ENCODE data around the gene OFD1.

Gene OFD1

DNA sequence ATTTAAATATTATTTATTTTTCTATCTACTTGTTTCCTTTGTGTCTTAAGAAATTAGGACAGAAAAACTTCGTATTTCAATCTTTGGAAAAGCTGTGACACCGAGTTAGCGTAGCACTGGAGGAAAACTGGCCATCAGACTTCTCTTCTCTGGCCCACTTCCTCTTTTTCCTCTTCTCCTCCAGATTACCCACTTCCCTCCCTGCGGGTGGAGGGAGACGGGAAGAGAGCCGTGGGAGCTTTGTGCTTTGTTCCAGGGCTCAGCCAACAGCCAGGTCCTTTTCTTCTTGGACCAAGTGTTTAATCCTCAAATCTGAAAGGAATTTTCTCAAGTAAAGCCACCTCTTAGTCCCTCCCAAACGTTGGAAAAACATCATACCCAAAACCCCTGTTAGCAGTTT lies 29.7 kb downstream of the OFD1 start:
- H3K4ac ChIP-seq (ENCODE audit: low read depth, low read length): no peak overlapping the region
- no peaks in the 10 kb centered on the region for H3K79me2 ChIP-seq (ENCODE audit: control insufficient read depth, insufficient read depth, low read length, poor library complexity)
- H4K8ac ChIP-seq (ENCODE audit: low read depth, low read length): no peak overlapping the region
- H2BK5ac ChIP-seq (ENCODE audit: low read depth, low read length, poor library complexity): no peak overlapping the region
- H3K23ac ChIP-seq (ENCODE audit: low read length): no peak overlapping the region
- no peak for DNase-seq
- no CpG with 5 or more reads among the region's 7 CpGs for WGBS (ENCODE audit: extremely low coverage, insufficient coverage, insufficient read length)
- no peaks in the 10 kb centered on the region for H3K79me1 ChIP-seq (ENCODE audit: low read length)
- H3K9ac ChIP-seq (ENCODE audit: low read length): no peak overlapping the region
- no peak overlapping the region for H3K4me2 ChIP-seq (ENCODE audit: low read length)
- H4K12ac ChIP-seq (ENCODE audit: low read depth, low read length): no peak overlapping the region
- no peak overlapping the region for H3K4me3 ChIP-seq (ENCODE audit: low read depth, low read length)
- no peak overlapping the region for H3K18ac ChIP-seq (ENCODE audit: low read length)
- no peaks in the 10 kb centered on the region for H3K27me3 ChIP-seq (ENCODE audit: insufficient read depth, low read length)
- H2AK5ac ChIP-seq (ENCODE audit: low read length): no peak overlapping the region
- no peaks in the 10 kb centered on the region for H3K9me3 ChIP-seq (ENCODE audit: insufficient read depth, low read depth, low read length)
- H3K4me1 ChIP-seq (ENCODE audit: control insufficient read depth in 1 of 2, insufficient read depth in 2 of 2, low read length in 2 of 2): no peaks in the 10 kb centered on the region
- H2BK120ac ChIP-seq (ENCODE audit: insufficient read depth, low read length, poor library complexity): no peak overlapping the region
- no peak overlapping the region for H3K27ac ChIP-seq (ENCODE audit: low read depth, low read length)
- H3K36me3 ChIP-seq (ENCODE audit: control insufficient read depth in 1 of 2, insufficient read depth in 2 of 2, low read length in 2 of 2): peaks cover 21 to 33% of the 10 kb centered on the region in 2 experiments
- H2BK12ac ChIP-seq (ENCODE audit: low read length): no peak overlapping the region
- no peak overlapping the region for H4K91ac ChIP-seq (ENCODE audit: low read depth, low read length)
- no peak overlapping the region for H2AFZ ChIP-seq (ENCODE audit: insufficient read depth, low read length, poor library complexity)
- H3K14ac ChIP-seq (ENCODE audit: low read length): no peak overlapping the region

DNA sequence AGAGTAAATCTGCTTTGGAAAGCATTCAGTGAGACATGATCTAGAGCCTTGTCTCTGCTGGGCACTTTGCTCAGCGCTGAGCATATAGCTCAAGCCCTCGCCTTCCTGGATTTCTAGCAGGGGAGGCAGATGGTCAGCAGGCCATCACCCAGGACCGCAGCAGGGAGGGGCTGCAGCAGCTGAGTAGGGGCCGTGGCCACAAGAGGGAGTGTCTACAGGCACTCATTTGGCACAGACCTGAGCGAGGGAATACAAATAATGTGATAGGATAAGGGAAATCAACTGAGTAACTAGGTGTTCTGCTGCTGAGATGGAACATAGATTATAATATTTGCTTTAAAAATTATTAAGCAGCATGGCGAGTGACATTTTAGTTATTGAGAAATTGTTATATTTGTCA lies 30.2 kb downstream of the OFD1 start:
- H3K9me3 ChIP-seq (ENCODE audit: insufficient read depth, low read depth, low read length): no peaks in the 10 kb centered on the region
- no peaks in the 10 kb centered on the region for H3K4me1 ChIP-seq (ENCODE audit: control insufficient read depth in 1 of 2, insufficient read depth in 2 of 2, low read length in 2 of 2)
- H3K23ac ChIP-seq (ENCODE audit: low read length): no peak overlapping the region
- H3K36me3 ChIP-seq (ENCODE audit: control insufficient read depth in 1 of 2, insufficient read depth in 2 of 2, low read length in 2 of 2): peaks cover 22 to 33% of the 10 kb centered on the region in 2 experiments
- no peak overlapping the region for H3K4ac ChIP-seq (ENCODE audit: low read depth, low read length)
- no peaks in the 10 kb centered on the region for H3K79me1 ChIP-seq (ENCODE audit: low read length)
- H4K12ac ChIP-seq (ENCODE audit: low read depth, low read length): no peak overlapping the region
- no peak overlapping the region for H3K18ac ChIP-seq (ENCODE audit: low read length)
- H2AK5ac ChIP-seq (ENCODE audit: low read length): no peak overlapping the region
- no peak overlapping the region for H2BK5ac ChIP-seq (ENCODE audit: low read depth, low read length, poor library complexity)
- no CpG with 5 or more reads among the region's 6 CpGs for WGBS (ENCODE audit: extremely low coverage, insufficient coverage, insufficient read length)
- H4K8ac ChIP-seq (ENCODE audit: low read depth, low read length): no peak overlapping the region
- H3K79me2 ChIP-seq (ENCODE audit: control insufficient read depth, insufficient read depth, low read length, poor library complexity): no peaks in the 10 kb centered on the region
- H3K27ac ChIP-seq (ENCODE audit: low read depth, low read length): no peak overlapping the region
- no peak overlapping the region for H3K14ac ChIP-seq (ENCODE audit: low read length)
- no peak overlapping the region for H2BK12ac ChIP-seq (ENCODE audit: low read length)
- H2AFZ ChIP-seq (ENCODE audit: insufficient read depth, low read length, poor library complexity): no peak overlapping the region
- H3K4me3 ChIP-seq (ENCODE audit: low read depth, low read length): no peak overlapping the region
- H4K91ac ChIP-seq (ENCODE audit: low read depth, low read length): no peak overlapping the region
- no peak overlapping the region for H3K9ac ChIP-seq (ENCODE audit: low read length)
- no peak overlapping the region for H3K4me2 ChIP-seq (ENCODE audit: low read length)
- no peak overlapping the region for H2BK120ac ChIP-seq (ENCODE audit: insufficient read depth, low read length, poor library complexity)
- H3K27me3 ChIP-seq (ENCODE audit: insufficient read depth, low read length): no peaks in the 10 kb centered on the region
- DNase-seq: no peak

DNA sequence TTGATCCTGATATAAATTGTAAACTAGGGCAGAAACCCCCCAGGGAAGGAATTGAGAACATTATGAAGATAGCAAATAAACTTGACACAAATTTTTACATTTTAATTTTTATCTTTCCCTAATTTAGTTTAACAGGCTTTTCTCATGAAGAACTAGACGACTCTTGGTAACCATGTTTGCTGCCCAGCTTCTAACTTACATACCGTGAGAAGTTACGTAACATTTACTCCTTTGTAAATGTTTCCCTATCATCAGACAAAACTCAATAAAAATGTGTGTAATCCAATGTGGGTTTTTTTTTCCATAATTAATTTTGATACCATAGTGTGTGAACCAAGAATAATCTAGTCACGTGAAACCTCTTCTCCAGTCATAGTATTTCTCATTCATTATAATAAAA lies 34.4 kb downstream of the OFD1 start:
- H3K27me3 ChIP-seq (ENCODE audit: insufficient read depth, low read length): no peaks in the 10 kb centered on the region
- no peak overlapping the region for H3K27ac ChIP-seq (ENCODE audit: low read depth, low read length)
- no peak overlapping the region for H3K14ac ChIP-seq (ENCODE audit: low read length)
- H3K36me3 ChIP-seq (ENCODE audit: control insufficient read depth in 1 of 2, insufficient read depth in 2 of 2, low read length in 2 of 2): peaks cover 11 to 20% of the 10 kb centered on the region in 2 experiments
- H3K4me2 ChIP-seq (ENCODE audit: low read length): no peak overlapping the region
- H4K8ac ChIP-seq (ENCODE audit: low read depth, low read length): no peak overlapping the region
- no peak for DNase-seq
- no peaks in the 10 kb centered on the region for H3K79me2 ChIP-seq (ENCODE audit: control insufficient read depth, insufficient read depth, low read length, poor library complexity)
- H3K4me3 ChIP-seq (ENCODE audit: low read depth, low read length): no peak overlapping the region
- WGBS (ENCODE audit: extremely low coverage, insufficient coverage, insufficient read length): no CpG with 5 or more reads among the region's 4 CpGs
- H4K12ac ChIP-seq (ENCODE audit: low read depth, low read length): no peak overlapping the region
- no peak overlapping the region for H3K4ac ChIP-seq (ENCODE audit: low read depth, low read length)
- no peaks in the 10 kb centered on the region for H3K9me3 ChIP-seq (ENCODE audit: insufficient read depth, low read depth, low read length)
- no peak overlapping the region for H2BK120ac ChIP-seq (ENCODE audit: insufficient read depth, low read length, poor library complexity)
- H2BK5ac ChIP-seq (ENCODE audit: low read depth, low read length, poor library complexity): no peak overlapping the region
- H3K4me1 ChIP-seq (ENCODE audit: control insufficient read depth in 1 of 2, insufficient read depth in 2 of 2, low read length in 2 of 2): no peaks in the 10 kb centered on the region
- H2AK5ac ChIP-seq (ENCODE audit: low read length): no peak overlapping the region
- no peak overlapping the region for H4K91ac ChIP-seq (ENCODE audit: low read depth, low read length)
- H3K18ac ChIP-seq (ENCODE audit: low read length): no peak overlapping the region
- H2AFZ ChIP-seq (ENCODE audit: insufficient read depth, low read length, poor library complexity): no peak overlapping the region
- H3K9ac ChIP-seq (ENCODE audit: low read length): no peak overlapping the region
- no peak overlapping the region for H3K23ac ChIP-seq (ENCODE audit: low read length)
- H3K79me1 ChIP-seq (ENCODE audit: low read length): no peaks in the 10 kb centered on the region
- H2BK12ac ChIP-seq (ENCODE audit: low read length): no peak overlapping the region

DNA sequence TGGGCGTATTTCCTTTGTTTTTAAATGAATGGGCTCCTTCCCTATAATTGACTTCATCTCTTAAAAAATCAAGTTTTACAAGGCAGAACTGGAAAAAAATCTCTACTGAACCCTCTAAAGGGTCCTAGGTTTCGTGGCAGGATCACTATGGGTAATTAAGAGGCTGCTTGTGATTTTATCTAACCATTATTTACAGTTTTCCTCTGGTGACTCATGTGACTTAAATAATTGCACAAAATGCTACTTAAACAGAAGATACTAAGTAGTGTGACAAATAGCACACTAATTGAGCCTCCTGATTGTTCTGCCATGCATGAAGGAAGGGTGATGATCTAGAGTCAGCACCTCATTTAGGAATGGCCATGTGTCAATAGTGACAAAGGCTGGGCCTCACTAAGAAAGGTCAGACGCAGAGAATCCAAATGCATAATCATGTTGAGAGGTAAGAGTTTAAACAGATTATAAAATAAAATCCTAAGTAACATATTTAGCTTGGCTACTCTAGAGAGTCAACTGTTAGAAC lies 35.5 kb downstream of the OFD1 start:
- Histone ChIP-seq H4K91ac (ENCODE audit: low read depth, low read length) (no peak overlapping the region), H3K9ac (ENCODE audit: low read length) (no peak overlapping the region), H3K9me3 (ENCODE audit: insufficient read depth, low read depth, low read length) (no peaks in the 10 kb centered on the region), H3K14ac (ENCODE audit: low read length) (no peak overlapping the region), H3K4me2 (ENCODE audit: low read length) (no peak overlapping the region), H3K27me3 (ENCODE audit: insufficient read depth, low read length) (no peaks in the 10 kb centered on the region), H2BK5ac (ENCODE audit: low read depth, low read length, poor library complexity) (no peak overlapping the region), H4K8ac (ENCODE audit: low read depth, low read length) (no peak overlapping the region), H3K79me2 (ENCODE audit: control insufficient read depth, insufficient read depth, low read length, poor library complexity) (no peaks in the 10 kb centered on the region), H2AK5ac (ENCODE audit: low read length) (no peak overlapping the region), H2BK12ac (ENCODE audit: low read length) (no peak overlapping the region), H3K27ac (ENCODE audit: low read depth, low read length) (no peak overlapping the region), H2BK120ac (ENCODE audit: insufficient read depth, low read length, poor library complexity) (no peak overlapping the region), H3K4me3 (ENCODE audit: low read depth, low read length) (no peak overlapping the region), H3K23ac (ENCODE audit: low read length) (no peak overlapping the region), H3K36me3 (ENCODE audit: control insufficient read depth in 1 of 2, insufficient read depth in 2 of 2, low read length in 2 of 2) (peaks cover 9 to 22% of the 10 kb centered on the region in 2 experiments), H3K4me1 (ENCODE audit: control insufficient read depth in 1 of 2, insufficient read depth in 2 of 2, low read length in 2 of 2) (no peaks in the 10 kb centered on the region), H4K12ac (ENCODE audit: low read depth, low read length) (no peak overlapping the region), H2AFZ (ENCODE audit: insufficient read depth, low read length, poor library complexity) (no peak overlapping the region), H3K79me1 (ENCODE audit: low read length) (no peaks in the 10 kb centered on the region), H3K4ac (ENCODE audit: low read depth, low read length) (no peak overlapping the region), H3K18ac (ENCODE audit: low read length) (no peak overlapping the region)
- no CpG with 5 or more reads among the region's 3 CpGs for WGBS (ENCODE audit: extremely low coverage, insufficient coverage, insufficient read length)
- DNase-seq: no peak
